GM19035 (cell line): ENCODE data around the gene TXNDC12.
"Not testable (repeated sequence)": the region's sequence is repeated elsewhere in the genome, so short reads cannot be mapped to it uniquely, and the experiment has no call there.

Source experiments
- ATAC-seq: cut with Tn5 transposase; IDR thresholded peaks from one replicate; pipeline ENCODE4 v1.9.1; 2021; ENCODE audit not compliant: unreplicated experiment

Gene TXNDC12

DNA sequence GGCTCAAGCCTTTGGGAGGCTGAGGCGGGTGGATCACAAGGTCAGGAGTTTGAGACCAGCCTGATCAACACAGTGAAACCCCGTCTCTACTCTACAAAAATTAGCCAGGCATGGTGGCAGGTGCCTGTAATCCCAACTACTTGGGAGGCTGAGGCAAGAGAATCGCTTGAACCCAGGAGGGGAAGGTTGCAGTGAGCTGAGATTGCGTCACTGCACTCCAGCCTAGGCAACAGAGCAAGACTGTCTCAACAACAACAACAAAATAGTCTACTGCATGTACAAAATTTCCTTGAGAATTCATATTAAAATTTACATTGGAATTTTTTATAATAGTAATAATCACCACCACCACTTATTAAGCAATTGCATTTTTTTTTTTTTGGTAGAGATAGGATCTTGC, 5.7 kb downstream of the TXNDC12 start:
- not testable (repeated sequence) for ATAC-seq

GRCh38 chr1:52045666-52046195, 9.3 kb downstream of the TXNDC12 start:
- not testable (repeated sequence) for ATAC-seq

DNA sequence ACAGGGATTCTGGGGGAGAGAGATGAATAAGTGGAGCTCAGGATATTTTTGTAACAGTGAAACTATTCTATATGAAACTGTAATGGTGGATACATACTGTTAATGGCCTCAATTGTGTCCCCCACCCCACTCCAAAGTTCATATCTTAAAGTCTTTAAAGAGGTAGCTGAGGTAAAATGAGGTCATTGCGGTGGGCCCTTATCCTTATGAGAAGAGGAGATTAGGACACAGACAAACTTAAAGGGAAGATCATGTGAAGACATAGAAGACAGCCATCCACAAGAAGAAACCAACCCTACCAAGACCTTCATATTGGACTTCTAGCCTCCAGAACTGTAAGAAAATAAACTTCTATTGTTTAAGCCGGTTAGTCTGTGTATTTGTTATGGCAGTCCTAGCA, 9.8 kb downstream of the TXNDC12 start:
- ATAC-seq = no peak

GRCh38 chr1:52041551-52042185, 13.3 kb downstream of the TXNDC12 start:
- no peak for ATAC-seq

- no peak for ATAC-seq
Observed at GRCh38 chr1:52037909-52038308, 17.1 kb downstream of the TXNDC12 start.

GRCh38 chr1:52037402-52037814, 17.6 kb downstream of the TXNDC12 start:
- ATAC-seq = no peak

GRCh38 chr1:52034050-52034384, 21.0 kb downstream of the TXNDC12 start:
- ATAC-seq = no peak

DNA sequence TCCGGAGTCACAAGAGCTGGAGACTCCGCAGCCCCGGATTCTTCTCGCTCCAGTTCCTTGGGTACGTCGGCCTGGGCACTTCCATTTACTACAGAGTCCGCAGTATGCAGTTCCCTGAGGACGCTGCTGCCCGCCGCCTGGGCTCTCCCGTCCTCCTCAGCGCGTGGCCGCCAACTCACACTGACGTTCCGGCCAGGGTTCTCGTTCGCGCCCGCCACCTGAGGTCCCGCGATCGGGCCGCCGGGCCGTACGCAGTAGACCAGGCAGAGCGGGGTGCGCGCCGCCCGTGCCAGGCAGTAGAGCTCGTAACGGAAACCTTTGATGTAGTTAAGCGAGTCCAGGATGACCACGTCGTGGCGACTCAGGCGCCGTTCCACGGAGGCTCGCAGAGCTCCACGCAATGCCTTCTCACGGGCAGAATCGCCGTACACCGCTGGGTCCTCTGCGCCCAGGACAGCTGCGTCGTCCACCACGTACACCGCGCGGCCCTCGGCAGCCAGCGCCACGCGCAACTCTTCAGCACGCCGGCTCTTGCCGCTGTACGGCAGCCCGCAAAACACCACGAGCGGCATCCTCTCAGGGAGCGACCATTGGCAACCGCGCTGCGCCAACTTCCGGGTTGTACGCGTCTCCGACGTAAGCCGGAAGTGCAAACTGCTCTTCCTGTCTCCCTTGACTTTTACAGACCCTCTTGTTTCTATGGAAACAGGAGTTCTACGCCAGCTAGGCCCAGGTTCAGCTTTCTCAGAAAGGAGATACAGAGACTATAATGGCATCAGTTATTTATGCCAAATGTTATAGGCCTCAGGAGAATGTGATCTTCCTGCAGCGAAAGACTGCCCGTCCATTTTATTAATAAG, 21.6 kb downstream of the TXNDC12 start, which contains the start of gene KTI12:
TSS of gene KTI12 (minus strand) at position 621 of the 860 bp plus-strand sequence. CDS start at position 572, 49 bp downstream.
- ATAC-seq = peak; percentile 78

GRCh38 chr1:52032785-52033131, 22.2 kb downstream of the TXNDC12 start:
- ATAC-seq = peak; percentile 45

- peak; percentile 31 for ATAC-seq
Observed at GRCh38 chr1:52032124-52032784, 22.7 kb downstream of the TXNDC12 start.

DNA sequence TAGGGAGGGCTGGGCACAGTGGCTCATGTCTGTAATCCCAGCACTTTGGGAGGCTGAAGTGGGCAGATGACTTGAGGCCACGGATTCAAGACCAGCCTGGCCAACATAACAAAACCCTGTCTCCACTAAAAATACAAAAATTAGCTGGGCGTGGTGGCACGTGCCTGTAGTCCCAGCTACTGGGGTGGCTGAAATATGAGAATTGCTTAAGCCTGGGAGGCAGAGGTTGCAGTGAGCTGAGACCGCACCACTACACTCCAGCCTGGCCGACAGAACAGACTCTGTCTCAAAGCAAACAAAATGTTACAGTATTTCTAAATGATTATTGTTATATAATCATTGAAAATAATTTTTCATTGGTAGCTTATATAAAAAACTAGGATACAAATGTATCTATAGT, 26.2 kb downstream of the TXNDC12 start:
- ATAC-seq = not testable (repeated sequence)

- no peak for ATAC-seq
Observed at GRCh38 chr1:52028328-52028727, 26.7 kb downstream of the TXNDC12 start.

DNA sequence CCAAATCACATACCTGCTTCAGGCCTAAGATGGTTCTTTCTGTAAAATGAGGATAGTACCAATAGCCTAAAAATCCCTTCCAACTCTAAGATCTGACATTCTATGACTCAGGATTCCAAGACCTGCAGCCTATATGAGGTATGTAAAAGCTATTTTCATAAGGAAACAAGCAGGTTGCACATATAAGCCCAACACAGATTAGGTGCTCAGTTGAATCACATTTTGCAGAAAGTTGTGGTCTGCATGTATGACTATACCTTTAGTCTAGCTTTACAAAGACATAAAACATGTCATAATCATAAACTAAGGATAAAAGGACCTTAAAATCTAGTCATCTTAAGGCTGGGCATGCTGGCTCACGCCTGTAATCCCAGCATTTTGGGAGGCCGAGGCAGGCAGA, 28.7 kb downstream of the TXNDC12 start:
- no peak for ATAC-seq

GRCh38 chr1:52022133-52022532, 32.9 kb downstream of the TXNDC12 start:
- no peak for ATAC-seq

GRCh38 chr1:52008071-52008809, 46.8 kb downstream of the TXNDC12 start:
- no peak for ATAC-seq

- ATAC-seq = no peak
Observed at GRCh38 chr1:52007215-52008002, 47.6 kb downstream of the TXNDC12 start.

GRCh38 chr1:52006081-52006553, 48.9 kb downstream of the TXNDC12 start:
- not testable (repeated sequence) for ATAC-seq

GRCh38 chr1:52005548-52005947, 49.4 kb downstream of the TXNDC12 start:
- not testable (repeated sequence) for ATAC-seq

- no peak for ATAC-seq
Observed at GRCh38 chr1:52003877-52004276, 51.1 kb downstream of the TXNDC12 start.
